Left kidney (tissue), 2 donors: Measurements from ENCODE around the gene PCSK7. TPM values are rescaled to one million over a fixed set of nuclear protein-coding genes. Genes with fewer than 3 reads are reported as not detected.
"Not testable (repeated sequence)": the region's sequence is repeated elsewhere in the genome, so short reads cannot be mapped to it uniquely, and the experiment has no call there.

Source experiments
- DNase-seq: peaks from one replicate; pipeline ENCODE4 v3.0.0-alpha.2; 2013
- polyA plus RNA-seq: library from polyadenylated mRNA; unstranded; fragments of 120-200 nt; gene quantifications from one replicate; pipeline ENCODE4 v1.2.1, GENCODE V29; 2013; ENCODE audit not compliant: insufficient read length

Gene PCSK7
- polyA plus RNA-seq, 1 donor: 33.0 TPM

- DNase-seq: no peak
These were observed 33.3 kb downstream of the PCSK7 start for GRCh38 chr11:117198613-117199012.

- no peak for DNase-seq
These were observed 34.1 kb downstream of the PCSK7 start for GRCh38 chr11:117197516-117198456.

GRCh38 chr11:117197006-117197405 lies 34.9 kb downstream of the PCSK7 start:
- no peak for DNase-seq

DNA sequence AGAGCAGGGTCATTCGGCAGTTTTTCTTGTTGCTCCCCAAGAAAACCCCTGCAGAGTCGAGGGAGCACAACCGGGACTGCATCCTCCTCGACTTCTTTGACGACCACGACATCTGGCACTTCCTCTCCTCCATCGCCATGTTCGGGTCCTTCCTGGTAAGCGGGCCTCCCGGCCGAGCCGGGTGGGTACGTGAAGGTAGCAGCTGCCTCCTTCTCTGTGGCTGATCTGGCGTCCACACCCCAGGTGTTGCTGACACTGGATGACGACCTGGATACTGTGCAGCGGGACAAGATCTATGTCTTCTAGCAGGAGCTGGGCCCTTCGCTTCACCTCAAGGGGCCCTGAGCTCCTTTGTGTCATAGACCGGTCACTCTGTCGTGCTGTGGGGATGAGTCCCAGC lies 36.1 kb downstream of the PCSK7 start:
- no peak for DNase-seq

- no peak for DNase-seq
These were observed 36.6 kb downstream of the PCSK7 start for GRCh38 chr11:117195258-117195657.

DNA sequence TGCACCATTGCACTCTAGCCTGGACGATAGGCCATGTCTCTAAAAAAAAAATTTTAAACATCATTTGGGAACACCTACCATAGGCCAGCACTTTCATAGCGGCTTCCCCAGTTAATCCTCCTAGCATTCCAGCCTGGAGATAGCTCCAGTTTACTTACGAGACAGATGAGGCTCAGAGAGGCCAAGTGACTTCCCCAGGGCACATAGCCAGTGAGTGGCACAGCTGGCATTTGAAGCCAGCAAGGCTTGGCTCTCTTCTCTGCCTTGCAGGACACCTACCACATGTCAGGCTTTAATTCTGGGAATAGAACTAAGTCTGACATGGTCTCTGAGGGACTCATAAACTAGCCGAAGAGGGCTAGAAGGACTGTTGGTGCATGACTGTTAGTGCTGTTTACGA lies 37.6 kb downstream of the PCSK7 start:
- DNase-seq: no peak

- no peak for DNase-seq
These were observed 38.5 kb downstream of the PCSK7 start for GRCh38 chr11:117193130-117194020.

- DNase-seq: no peak
These were observed 39.4 kb downstream of the PCSK7 start for GRCh38 chr11:117192401-117192875.

- no peak for DNase-seq
These were observed 40.0 kb downstream of the PCSK7 start for GRCh38 chr11:117191680-117192400.

DNA sequence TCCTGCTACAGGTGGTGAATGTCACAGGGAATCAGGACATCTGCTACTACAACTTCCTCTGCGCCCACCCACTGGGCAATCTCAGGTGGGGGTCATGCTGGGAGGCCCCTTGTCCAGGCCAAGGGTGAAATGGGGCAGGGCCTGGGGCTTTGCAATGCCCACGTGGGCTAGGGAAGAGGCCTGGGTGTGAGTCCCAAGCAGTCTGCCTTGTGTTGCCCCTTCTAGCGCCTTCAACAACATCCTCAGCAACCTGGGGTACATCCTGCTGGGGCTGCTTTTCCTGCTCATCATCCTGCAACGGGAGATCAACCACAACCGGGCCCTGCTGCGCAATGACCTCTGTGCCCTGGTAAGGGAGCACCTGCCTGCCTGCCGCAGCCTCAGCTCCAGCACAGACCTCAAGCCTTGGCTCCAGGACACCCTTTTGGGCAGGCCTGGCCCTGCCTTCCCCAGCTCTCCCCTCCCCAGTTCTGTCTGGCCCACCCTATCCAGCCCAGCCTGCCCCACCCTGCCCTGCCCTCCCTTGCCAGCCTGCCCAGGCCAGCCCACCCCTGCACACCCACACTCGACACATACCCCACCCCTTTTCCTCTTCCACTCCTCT lies 41.8 kb downstream of the PCSK7 start:
- DNase-seq: no peak

DNA sequence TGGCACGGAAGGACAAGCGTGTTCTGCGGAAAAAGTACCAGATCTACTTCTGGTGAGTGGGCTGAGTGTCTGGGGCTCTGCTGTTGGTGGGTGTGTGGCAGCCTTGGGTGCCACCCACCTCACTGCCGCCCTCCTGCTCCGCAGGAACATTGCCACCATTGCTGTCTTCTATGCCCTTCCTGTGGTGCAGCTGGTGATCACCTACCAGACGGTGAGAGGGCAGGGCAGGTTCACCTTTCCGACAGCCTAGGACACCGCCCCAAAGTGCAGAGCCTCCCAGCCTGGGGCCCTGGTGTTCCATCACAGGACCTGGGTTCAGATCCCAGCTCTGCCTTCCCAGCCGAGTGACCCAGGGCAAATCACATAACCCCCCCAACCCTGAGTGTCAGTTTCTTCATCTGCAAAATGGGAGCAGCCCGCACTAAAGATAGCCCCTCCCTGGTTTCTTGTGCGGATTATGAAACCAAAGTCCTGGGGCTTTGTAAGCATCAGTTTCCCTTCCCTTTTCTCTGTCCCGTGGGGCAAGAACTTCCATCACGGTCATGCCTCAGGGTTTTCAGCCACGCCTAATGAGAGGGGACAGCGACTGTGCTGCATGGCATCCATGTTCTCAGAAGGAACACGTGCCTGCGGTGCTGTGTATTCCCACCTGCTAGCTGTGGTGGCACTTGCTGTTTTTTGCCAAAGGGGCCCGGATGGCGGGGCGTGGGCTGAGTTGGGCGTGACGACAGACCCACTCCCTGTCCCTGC lies 42.5 kb downstream of the PCSK7 start:
- DNase-seq: no peak

GRCh38 chr11:117188620-117189081 lies 43.2 kb downstream of the PCSK7 start:
- no peak for DNase-seq

DNA sequence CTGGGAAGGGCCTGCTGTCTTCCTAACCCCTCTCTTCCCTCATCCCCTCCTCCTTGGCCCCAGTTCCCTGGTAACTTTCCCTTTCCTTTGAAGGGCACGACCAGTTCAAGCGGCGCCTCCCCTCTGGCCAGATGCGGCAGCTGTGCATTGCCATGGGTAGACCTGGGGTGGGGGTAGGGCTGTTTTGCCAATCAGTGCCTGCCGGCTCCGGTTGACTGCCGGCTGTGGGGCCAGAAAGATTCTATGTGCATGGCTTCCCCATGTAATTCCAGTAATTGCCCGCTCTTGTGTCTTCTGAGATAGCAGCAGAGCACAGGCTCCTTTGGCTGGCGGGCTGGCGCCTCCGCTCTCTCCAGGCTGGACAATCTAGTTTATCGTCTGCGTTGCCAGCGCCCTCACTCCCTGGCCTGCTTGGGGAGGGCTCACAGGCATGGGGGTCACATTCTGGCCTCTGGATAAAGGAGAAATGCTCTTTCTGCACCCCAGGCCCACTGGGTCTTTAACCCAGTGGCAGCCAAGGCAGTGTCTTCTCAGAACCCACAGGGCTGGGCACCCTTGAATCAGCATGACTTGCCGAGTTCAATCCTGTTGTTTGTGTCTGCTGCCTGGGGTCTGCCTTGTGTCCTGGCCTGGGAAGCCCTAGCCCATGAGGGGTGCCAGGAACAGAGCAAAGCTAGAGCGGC lies 43.9 kb downstream of the PCSK7 start:
- DNase-seq: no peak

DNA sequence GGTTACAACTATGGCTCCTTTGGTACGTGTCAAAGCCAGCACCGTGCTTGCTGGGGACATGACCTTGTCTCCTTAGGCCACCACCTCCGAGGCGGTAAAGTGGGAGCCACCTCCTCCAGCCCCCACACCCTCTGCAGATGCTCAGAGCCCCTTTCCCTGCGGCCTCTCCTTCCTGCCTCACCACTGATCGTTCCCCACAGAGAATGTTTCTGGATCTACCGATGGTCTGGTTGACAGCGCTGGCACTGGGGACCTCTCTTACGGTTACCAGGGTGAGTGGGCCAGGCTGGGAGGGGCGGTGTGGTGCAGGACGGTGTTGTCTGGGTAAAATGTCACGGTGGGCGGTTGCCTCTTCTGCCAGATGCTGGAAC lies 44.5 kb downstream of the PCSK7 start:
- no peak for DNase-seq

GRCh38 chr11:117187007-117187406 lies 44.9 kb downstream of the PCSK7 start:
- DNase-seq: no peak

DNA sequence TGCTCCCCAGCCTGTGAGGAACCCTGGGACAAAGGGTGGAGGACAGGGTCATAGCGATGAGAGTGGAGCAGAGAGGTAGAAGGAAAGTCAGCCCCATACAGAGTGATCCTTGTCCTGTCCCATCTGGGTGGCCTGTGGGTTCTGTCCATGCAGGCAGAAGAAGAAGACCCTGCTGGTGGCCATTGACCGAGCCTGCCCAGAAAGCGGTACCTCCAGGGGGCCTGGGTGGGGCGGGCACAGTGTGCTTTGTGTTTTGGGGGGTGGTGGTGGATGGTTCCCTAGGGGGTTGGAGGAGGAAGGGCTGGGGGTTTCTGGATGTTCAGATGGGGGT lies 45.5 kb downstream of the PCSK7 start:
- DNase-seq: no peak

GRCh38 chr11:117185736-117186430 lies 46.0 kb downstream of the PCSK7 start:
- no peak for DNase-seq

DNA sequence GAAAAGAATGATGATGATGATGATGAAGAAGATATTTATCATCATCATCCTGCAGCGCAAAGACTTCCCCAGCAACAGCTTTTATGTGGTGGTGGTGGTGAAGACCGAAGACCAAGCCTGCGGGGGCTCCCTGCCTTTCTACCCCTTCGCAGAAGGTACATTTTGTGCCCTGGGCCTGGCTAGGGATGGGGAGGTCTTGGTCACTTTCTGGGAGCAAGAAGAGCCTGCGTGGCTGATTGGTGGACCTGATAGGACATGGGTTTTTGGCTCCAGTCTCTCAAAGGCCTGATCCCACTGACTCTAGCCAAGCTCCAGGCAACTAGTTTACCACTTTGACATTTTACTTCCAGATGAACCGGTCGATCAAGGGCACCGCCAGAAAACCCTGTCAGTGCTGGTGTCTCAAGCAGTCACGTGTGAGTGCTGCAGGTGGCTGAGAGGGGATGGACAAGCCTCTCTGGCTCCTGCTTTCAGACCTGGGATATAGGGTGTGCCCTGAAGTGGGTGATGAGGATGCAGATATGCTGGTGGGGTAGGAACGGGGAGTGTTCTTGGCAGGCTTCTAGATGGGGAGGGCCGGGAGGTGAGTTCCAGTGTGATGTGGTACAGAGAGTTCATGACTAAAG lies 48.0 kb downstream of the PCSK7 start:
- no peak for DNase-seq

- not testable (repeated sequence) for DNase-seq
These were observed 48.7 kb downstream of the PCSK7 start for GRCh38 chr11:117183178-117183577.
